K562 (cell line): ENCODE data around the gene EML1. TPM values are rescaled to one million over a fixed set of nuclear protein-coding genes. Genes with fewer than 3 reads are reported as not detected.

Experiments
- ATAC-seq: fragments of 200-7000 bp; cut with Tn5 transposase; 3 replicates; pipeline ENCODE4 v1.9.1; 2020; ENCODE audit warnings: moderate library complexity
- BruUV-seq: library from RNA; stranded (reverse); fragments of 400-500 nt; replicated peaks from 2 replicates; lab custom pipeline; 2021; lab: Mats Ljungman, UMichigan
- CTCF ChIA-PET: fragments of 300-600 bp; formaldehyde crosslinking; extraction: SDS; loops from one replicate; lab custom pipeline; 2021; ENCODE audit warnings: low intra/inter-chr PET ratio; lab: Yijun Ruan, JAX
- POLR2A ChIA-PET: fragments of 300-600, 350-650 bp; sonication (Branson Sonifier 250); formaldehyde crosslinking; extraction: SDS; loops from one replicate; lab custom pipeline; 2021; ENCODE audit warnings: antibody characterized with exemption, inconsistent platforms; lab: Yijun Ruan, JAX
- DNase-seq, 4 experiments: peaks; one replicate each; pipeline versions ENCODE4 v3.0.0 to v3.0.0-alpha.2; 2011 to 2018; ENCODE audit warnings: low spot score in 3 of 4, mixed read lengths in 3 of 4; ENCODE audit errors: extremely low read depth in 1 of 4
- FAIRE-seq: peaks from 2 replicates; lab custom pipeline; 2011; peaks lifted over from hg19 to GRCh38; lab: Jason Lieb, UNC
- H2AFZ ChIP-seq: 2 replicates; pipeline ENCODE4 v1.6.0; 2011; ENCODE audit warnings: low read depth, low read length, control low read depth, inconsistent platforms
- H3K27ac ChIP-seq: fragments of 200-600 bp; 3 replicates; pipeline ENCODE4 v1.8.0; 2011; ENCODE audit warnings: low read depth, mild to moderate bottlenecking, control low read depth, inconsistent platforms, low read length, moderate library complexity, mixed read lengths; ENCODE audit errors: extremely low read depth
- H3K27me3 ChIP-seq, 2 experiments: fragments of 300-600 bp in 1 of 2; 2 replicates in 1 of 2; 3 replicates in 1 of 2; pipeline versions ENCODE4 v1.6.0 to v1.8.0; 2011; ENCODE audit warnings: inconsistent platforms in 2 of 2, low read length in 2 of 2, mild to moderate bottlenecking in 1 of 2, mixed read lengths in 1 of 2, moderate library complexity in 1 of 2; ENCODE audit not compliant: control insufficient read depth in 2 of 2, insufficient read depth in 2 of 2
- H3K36me3 ChIP-seq: fragments of 300-600 bp; 3 replicates; pipeline ENCODE4 v1.8.0; 2011; ENCODE audit warnings: mild to moderate bottlenecking, low read length, inconsistent platforms; ENCODE audit not compliant: control insufficient read depth, insufficient read depth
- H3K4me1 ChIP-seq, 2 experiments: fragments of 200-600 bp in 1 of 2; replicated peaks in 1 of 2; 2 replicates in 1 of 2; 3 replicates in 1 of 2; pipeline versions ENCODE4 v1.5.1 to v1.8.0; 2011; ENCODE audit warnings: inconsistent platforms in 2 of 2, low read length in 2 of 2, mild to moderate bottlenecking in 1 of 2, mixed read lengths in 1 of 2, moderate library complexity in 1 of 2; ENCODE audit not compliant: control insufficient read depth in 2 of 2, insufficient read depth in 2 of 2
- H3K4me2 ChIP-seq: 2 replicates; pipeline ENCODE4 v1.6.1; 2011; ENCODE audit warnings: low read length, control low read depth, inconsistent platforms, mixed read lengths; ENCODE audit not compliant: insufficient read depth
- H3K4me3 ChIP-seq: fragments of 200-600 bp; sonication (generic), shearing (Covaris generic); 2 replicates; pipeline ENCODE4 v1.5.1; 2016; ENCODE audit warnings: control low read depth, inconsistent platforms
- H3K79me2 ChIP-seq: fragments of 200-600 bp; 3 replicates; pipeline ENCODE4 v1.8.0; 2011; ENCODE audit warnings: low read length, inconsistent platforms; ENCODE audit not compliant: control insufficient read depth, insufficient read depth
- H3K9ac ChIP-seq, 2 experiments: 2 replicates each; pipeline versions ENCODE4 v1.6.0 to v1.6.1; 2011; ENCODE audit warnings: low read depth in 2 of 2, low read length in 2 of 2, control low read depth in 1 of 2, inconsistent platforms in 1 of 2, mild to moderate bottlenecking in 1 of 2, mixed read lengths in 1 of 2; ENCODE audit not compliant: insufficient read depth in 1 of 2
- H3K9me1 ChIP-seq: one replicate; pipeline ENCODE4 v1.6.0; 2011; ENCODE audit warnings: inconsistent platforms, mild to moderate bottlenecking, low read length, moderate library complexity; ENCODE audit not compliant: control insufficient read depth, insufficient read depth
- H3K9me3 ChIP-seq: replicated peaks from 2 replicates; pipeline ENCODE4 v1.5.1; 2011; ENCODE audit warnings: low read depth, low read length, inconsistent platforms; ENCODE audit not compliant: control insufficient read depth, insufficient read depth
- H4K20me1 ChIP-seq: replicated peaks from 2 replicates; pipeline ENCODE4 v1.6.1; 2011; ENCODE audit warnings: low read length, inconsistent platforms, mixed read lengths; ENCODE audit not compliant: control insufficient read depth, insufficient read depth
- BCOR ChIP-seq: fragments of 450-650 bp; IDR thresholded peaks from 2 replicates; pipeline ENCODE4 v1.6.1; 2016
- GABPA ChIP-seq: fragments of 200-800 bp; sonication (Bioruptor generic); conservative IDR thresholded peaks from 2 replicates; pipeline ENCODE4 v1.6.1; 2016; ENCODE audit warnings: low read depth, missing genetic modification characterization, missing compliant biosample characterization
- HBP1 ChIP-seq: fragments of 450-650 bp; formaldehyde crosslinking; IDR thresholded peaks from 2 replicates; pipeline ENCODE4 v1.4.0; 2022; ENCODE audit warnings: missing genetic modification characterization
- KAT7 ChIP-seq: sonication (generic); formaldehyde crosslinking; IDR thresholded peaks from 2 replicates; pipeline ENCODE4 v1.8.0; 2022; ENCODE audit warnings: missing genetic modification reagents, mild to moderate bottlenecking, borderline replicate concordance
- MBD2 ChIP-seq: sonication (generic); IDR thresholded peaks from 2 replicates; pipeline ENCODE4 v1.6.1; 2016; ENCODE audit warnings: low read depth, borderline replicate concordance
- NCOA2 ChIP-seq, 2 experiments: fragments of 450-650 bp; IDR thresholded peaks; 2 replicates each; pipeline ENCODE4 v1.6.1; 2018; ENCODE audit warnings: mild to moderate bottlenecking in 2 of 2, moderate library complexity in 1 of 2; ENCODE audit not compliant: partially characterized antibody in 2 of 2
- SUPT5H ChIP-seq: fragments of 450-650 bp; IDR thresholded peaks from 2 replicates; pipeline ENCODE4 v1.6.1; 2016
- TBL1XR1 ChIP-seq, 2 experiments: IDR thresholded peaks; 2 replicates each; pipeline ENCODE4 v1.6.1; 2012; ENCODE audit warnings: improper control_type of control experiment in 2 of 2, low read length in 2 of 2, mild to moderate bottlenecking in 1 of 2
- XRCC5 ChIP-seq: fragments of 200-400 bp; formaldehyde crosslinking; IDR thresholded peaks from 2 replicates; pipeline ENCODE4 v1.6.1; 2017; ENCODE audit warnings: low read depth, mild to moderate bottlenecking, low read length
- ZKSCAN3 ChIP-seq: fragments of 250-450 bp; sonication (Bioruptor Pico); IDR thresholded peaks from 2 replicates; pipeline ENCODE4 v1.4.0; 2020
- ZNF79 ChIP-seq: fragments of 250-450 bp; sonication (Bioruptor Pico); IDR thresholded peaks from 2 replicates; pipeline ENCODE4 v1.4.0; 2020; ENCODE audit warnings: low read depth, mild to moderate bottlenecking, moderate library complexity
- WGBS: fragments of 100-300 bp; shearing (Covaris generic); methylation state at CpG from one replicate; pipeline ENCODE4 v1.1.6; 2016; ENCODE audit warnings: low coverage, mixed read lengths; ENCODE audit not compliant: insufficient coverage; ENCODE audit errors: missing lambda C conversion rate; 5-methylcytosine and 5-hydroxymethylcytosine counted together
- in situ Hi-C: fragments of 300-500 bp; cut with MboI; formaldehyde crosslinking; loops from 4 replicates; pipeline ENCODE4 v1.15.0; 2018; ENCODE audit warnings: inconsistent platforms, mixed read lengths
- intact Hi-C: fragments of 100-400 bp; cut with micrococcal nuclease; formaldehyde crosslinking; loops from 2 replicates; pipeline ENCODE4 v1.14.2; 2022
- polyA plus RNA-seq, 8 experiments: library from polyadenylated mRNA; depleted of rRNA in 4 of 8; stranded (reverse) in 5 of 8; unstranded in 3 of 8; fragments of >200 nt; fragmentation: Nextera tagmentation in 2 of 8; fragmentation: Illumina TruSeq in 1 of 8; extraction: Ambion mirVana in 2 of 8; extraction: Trizol in 1 of 8; gene quantifications; 2 replicates each; pipeline versions ENCODE4 v1.2.1 to v1.2.3, GENCODE V29; 2011 to 2014; ENCODE audit warnings: inconsistent platforms in 1 of 8, missing spikeins in 1 of 8
- total RNA-seq, 7 experiments: library from RNA; depleted of rRNA in 6 of 7; stranded (reverse); fragments of >200 nt in 6 of 7; fragmentation: Illumina TruSeq in 2 of 7; extraction: Trizol in 2 of 7; gene quantifications; 2 replicates each; pipeline versions ENCODE4 v1.2.1 to v1.2.3, GENCODE V29; 2011 to 2021; ENCODE audit warnings: low replicate concordance in 1 of 7
- TF ChIP-seq, protein P1 (sequence below): fragments of 450-650 bp; IDR thresholded peaks from 2 replicates; pipeline ENCODE4 v1.6.1; 2017; ENCODE audit warnings: antibody characterized with exemption
- TF ChIP-seq, protein P2 (sequence below), 2 experiments: fragments of 250-450 bp in 1 of 2; fragments of 450-650 bp in 1 of 2; sonication (Bioruptor Pico) in 1 of 2; IDR thresholded peaks; 2 replicates each; pipeline versions ENCODE4 v1.6.1 to v1.8.0; 2016 to 2021; ENCODE audit warnings: mild to moderate bottlenecking in 2 of 2, moderate library complexity in 2 of 2, missing compliant biosample characterization in 1 of 2, missing genetic modification characterization in 1 of 2
- TF ChIP-seq, protein P3 (sequence below), 2 experiments: fragments of 450-650 bp in 1 of 2; sonication (generic) in 1 of 2; formaldehyde crosslinking; conservative IDR thresholded peaks; 2 replicates each; pipeline versions ENCODE4 v1.4.0 to v1.8.1; 2020 to 2022; ENCODE audit warnings: mild to moderate bottlenecking in 1 of 2, missing genetic modification reagents in 1 of 2

EML1 gene
- total and polyA plus RNA-seq, 9 of the 15 experiments (the other 6 are each of a cell fraction or from before 2014, with no cell fraction given) = 0.01 to 0.35 (median 0.07) TPM; not detected in 2

GRCh38 chr14:99803803-99804202 lies 10.6 kb downstream of the EML1 start:
- BruUV-seq = no TSS peak
- Histone ChIP-seq H3K4me2 (no peak overlapping the region), H3K9me3 (no peaks in the 10 kb centered on the region), H3K79me2 (no peaks in the 10 kb centered on the region), H3K9ac (no peak overlapping the region), H3K9me1 (no peaks in the 10 kb centered on the region), H2AFZ (no peak overlapping the region), H3K27ac (no peak overlapping the region), H4K20me1 (no peaks in the 10 kb centered on the region), H3K4me1 (no peaks in the 10 kb centered on the region), H3K27me3 (peaks cover 14 to 41% of the 10 kb centered on the region in 2 experiments), H3K4me3 (no peak overlapping the region), H3K36me3 (no peaks in the 10 kb centered on the region)
- CTCF ChIA-PET = no interaction called here
- 2% methylated on average over 6 of the region's 6 CpGs for WGBS
- intact Hi-C loops (no loop called here), in situ Hi-C loops (no loop called here)
- POLR2A ChIA-PET = no interaction called here
- FAIRE-seq (no peak), ATAC-seq (no peak), DNase-seq (no peak)
- TF ChIP-seq HBP1 (CRISPR knock-in tag) = no peak
- no peak for TF ChIP-seq MBD2
- no peak for TF ChIP-seq KAT7
- no peak for TF ChIP-seq TBL1XR1 (IDR thresholded peaks at IDR 0.05; ENCODE audit: low read length in 2 of 2)
- TF ChIP-seq ZNF79 (CRISPR knock-in tag) = no peak
- TF ChIP-seq, protein P1, sequence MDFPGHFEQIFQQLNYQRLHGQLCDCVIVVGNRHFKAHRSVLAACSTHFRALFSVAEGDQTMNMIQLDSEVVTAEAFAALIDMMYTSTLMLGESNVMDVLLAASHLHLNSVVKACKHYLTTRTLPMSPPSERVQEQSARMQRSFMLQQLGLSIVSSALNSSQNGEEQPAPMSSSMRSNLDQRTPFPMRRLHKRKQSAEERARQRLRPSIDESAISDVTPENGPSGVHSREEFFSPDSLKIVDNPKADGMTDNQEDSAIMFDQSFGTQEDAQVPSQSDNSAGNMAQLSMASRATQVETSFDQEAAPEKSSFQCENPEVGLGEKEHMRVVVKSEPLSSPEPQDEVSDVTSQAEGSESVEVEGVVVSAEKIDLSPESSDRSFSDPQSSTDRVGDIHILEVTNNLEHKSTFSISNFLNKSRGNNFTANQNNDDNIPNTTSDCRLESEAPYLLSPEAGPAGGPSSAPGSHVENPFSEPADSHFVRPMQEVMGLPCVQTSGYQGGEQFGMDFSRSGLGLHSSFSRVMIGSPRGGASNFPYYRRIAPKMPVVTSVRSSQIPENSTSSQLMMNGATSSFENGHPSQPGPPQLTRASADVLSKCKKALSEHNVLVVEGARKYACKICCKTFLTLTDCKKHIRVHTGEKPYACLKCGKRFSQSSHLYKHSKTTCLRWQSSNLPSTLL = no peak
- TF ChIP-seq, protein P2, sequence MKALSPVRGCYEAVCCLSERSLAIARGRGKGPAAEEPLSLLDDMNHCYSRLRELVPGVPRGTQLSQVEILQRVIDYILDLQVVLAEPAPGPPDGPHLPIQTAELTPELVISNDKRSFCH (CRISPR knock-in tag; IDR thresholded peaks at IDR 0.05) = no peak
- TF ChIP-seq, protein P2 (tag; IDR thresholded peaks at IDR 0.05) = no peak
- no peak for TF ChIP-seq NCOA2 (IDR thresholded peaks at IDR 0.05; ENCODE audit: partially characterized antibody in 2 of 2)
- no peak for TF ChIP-seq BCOR
- TF ChIP-seq GABPA (tag) = no peak
- TF ChIP-seq, protein P3, sequence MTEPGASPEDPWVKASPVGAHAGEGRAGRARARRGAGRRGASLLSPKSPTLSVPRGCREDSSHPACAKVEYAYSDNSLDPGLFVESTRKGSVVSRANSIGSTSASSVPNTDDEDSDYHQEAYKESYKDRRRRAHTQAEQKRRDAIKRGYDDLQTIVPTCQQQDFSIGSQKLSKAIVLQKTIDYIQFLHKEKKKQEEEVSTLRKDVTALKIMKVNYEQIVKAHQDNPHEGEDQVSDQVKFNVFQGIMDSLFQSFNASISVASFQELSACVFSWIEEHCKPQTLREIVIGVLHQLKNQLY (CRISPR knock-in tag; conservative IDR thresholded peaks at IDR 0.05) = no peak
- no peak for TF ChIP-seq ZKSCAN3 (CRISPR knock-in tag)
- no peak for TF ChIP-seq SUPT5H
- no peak for TF ChIP-seq XRCC5
